GM11168 (cell line): ENCODE results near the gene BST1.

ENCODE experiments used
- in situ Hi-C: fragments of 300-500 bp; cut with MboI; formaldehyde crosslinking; loops from one replicate; pipeline ENCODE4 v1.12.0; 2022; ENCODE audit warnings: low sequenced_read_pairs; ENCODE audit not compliant: unreplicated experiment

The BST1 gene

GRCh38 chr4:15675356-15675755 is 27.5 kb upstream of the BST1 start:
- in situ Hi-C loops, result no loop called here

- in situ Hi-C loops, result no loop called here
Measured at GRCh38 chr4:15676039-15676438, 26.8 kb upstream of the BST1 start.

- in situ Hi-C loops, result no loop called here
Measured at GRCh38 chr4:15676899-15677298, 26.0 kb upstream of the BST1 start.

- in situ Hi-C loops, result no loop called here
Measured at GRCh38 chr4:15677507-15677988, 25.3 kb upstream of the BST1 start.

GRCh38 chr4:15681067-15681371 is 21.8 kb upstream of the BST1 start:
- in situ Hi-C loops, result no loop called here

DNA sequence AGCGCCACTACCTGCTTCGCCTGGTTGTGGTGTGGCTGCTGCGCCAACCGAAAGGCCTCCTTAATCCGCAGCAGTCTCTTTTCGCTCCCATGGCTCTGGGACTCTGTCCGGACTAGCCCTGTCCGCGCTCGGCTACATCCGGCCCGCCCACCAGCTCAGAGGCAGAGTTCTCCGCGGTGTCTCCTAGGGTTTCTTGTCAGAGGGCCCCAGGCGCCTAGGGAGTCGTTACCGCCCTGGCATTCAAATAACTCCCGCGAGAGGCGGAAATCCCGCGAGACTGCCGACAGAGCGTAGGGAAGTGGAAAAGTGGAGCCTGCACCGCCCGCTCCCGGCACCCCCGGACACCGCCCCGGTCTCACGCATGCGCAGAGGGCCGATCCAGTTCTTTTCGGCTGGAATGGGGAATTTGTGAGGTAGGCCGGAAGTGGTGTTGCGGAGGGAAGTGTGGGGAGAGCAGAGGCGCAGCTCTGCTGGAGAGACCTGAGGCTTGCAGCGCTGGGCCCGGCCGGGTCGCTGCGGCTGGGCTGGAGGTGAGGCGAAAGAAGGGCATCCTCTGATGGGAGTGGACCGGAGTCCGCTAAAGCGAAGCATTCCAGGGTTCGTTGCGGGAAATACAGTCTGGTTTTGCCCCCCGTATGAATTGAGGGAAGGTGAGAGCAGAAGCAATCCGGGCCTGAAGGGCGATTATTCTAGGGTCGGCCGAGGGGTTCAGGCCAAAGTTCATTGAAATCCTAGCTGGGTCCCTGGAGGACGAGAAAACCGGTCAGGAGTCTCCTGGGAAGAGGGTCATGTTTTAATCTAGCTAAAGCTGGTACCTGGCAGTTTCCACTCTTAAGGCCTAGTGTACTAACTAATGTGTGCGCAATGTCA is 21.3 kb upstream of the BST1 start, which contains the start of gene FAM200B:
Gene FAM200B, plus strand, starts transcription at position 456 of the 870 bp plus-strand sequence. CDS start 5,151 bp downstream, outside the sequence.
- in situ Hi-C loops, result no loop called here

DNA sequence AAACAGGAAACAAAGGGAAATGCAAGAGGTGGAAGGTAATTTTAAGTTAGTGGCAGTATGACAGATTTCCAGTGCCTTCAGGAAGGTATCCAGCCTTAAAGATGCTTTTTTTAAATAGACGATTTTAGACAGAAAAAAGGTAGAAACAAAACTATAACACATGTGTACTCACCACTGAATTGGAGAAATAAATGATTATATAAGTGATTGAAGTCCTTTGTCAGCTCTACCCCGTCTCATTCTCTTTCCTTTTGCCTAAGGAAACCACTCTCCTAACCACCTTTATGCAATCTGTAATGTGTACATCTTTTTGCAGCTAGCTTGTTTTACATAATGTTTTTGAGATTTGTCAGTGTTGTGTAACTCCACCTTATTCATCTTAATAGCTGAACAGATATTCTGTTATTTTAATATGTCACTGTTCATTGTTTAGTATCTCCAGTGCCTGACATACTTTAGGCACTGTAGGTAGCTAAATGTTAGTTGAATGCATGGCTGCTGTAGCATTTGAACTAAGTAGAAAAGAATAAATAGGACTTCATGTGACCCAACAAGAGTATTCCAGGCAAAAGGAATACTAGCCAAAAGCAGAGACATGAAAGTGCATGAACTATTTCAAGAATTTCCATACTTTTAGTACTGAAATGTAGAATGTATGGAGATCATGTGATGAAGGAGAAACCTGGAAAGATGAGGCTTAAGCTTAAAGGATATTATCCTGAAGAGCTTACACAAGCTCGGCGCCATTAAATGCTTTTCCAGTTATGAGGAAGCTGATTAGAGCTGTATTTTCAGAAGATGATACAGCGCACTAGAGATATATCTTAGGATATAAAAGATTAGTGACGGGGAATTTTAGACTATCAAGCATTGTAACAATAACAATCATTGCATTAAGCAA is 20.4 kb upstream of the BST1 start:
- in situ Hi-C loops, result no loop called here

GRCh38 chr4:15683143-15683495 is 19.7 kb upstream of the BST1 start:
- in situ Hi-C loops, result no loop called here

DNA sequence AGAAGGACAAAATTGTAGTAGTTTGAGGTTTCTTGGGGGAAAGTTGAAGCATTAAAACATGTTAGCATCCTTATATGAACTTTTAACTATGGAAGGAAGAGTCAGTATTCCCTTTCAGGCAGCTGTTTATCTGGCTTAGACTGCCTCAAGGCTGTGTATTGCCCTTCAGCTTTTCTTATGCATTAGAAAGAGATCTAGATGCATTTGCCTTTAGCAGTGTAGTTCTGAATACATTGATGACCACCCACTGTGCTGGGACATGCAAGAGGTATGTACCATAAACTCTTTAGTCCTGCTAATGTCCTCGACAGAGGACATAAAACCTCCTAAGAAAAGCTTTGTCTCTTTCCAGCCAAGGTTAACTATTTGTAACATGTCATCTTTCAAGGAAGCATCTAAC is 18.4 kb upstream of the BST1 start:
- in situ Hi-C loops, result no loop called here

- in situ Hi-C loops, result no loop called here
Measured at GRCh38 chr4:15688051-15688450, 14.8 kb upstream of the BST1 start.

- in situ Hi-C loops, result no loop called here
Measured at GRCh38 chr4:15689540-15689939, 13.3 kb upstream of the BST1 start.

- in situ Hi-C loops, result no loop called here
Measured at GRCh38 chr4:15690020-15690809, 12.7 kb upstream of the BST1 start.

GRCh38 chr4:15691346-15692135 is 11.3 kb upstream of the BST1 start:
- in situ Hi-C loops, result no loop called here

DNA sequence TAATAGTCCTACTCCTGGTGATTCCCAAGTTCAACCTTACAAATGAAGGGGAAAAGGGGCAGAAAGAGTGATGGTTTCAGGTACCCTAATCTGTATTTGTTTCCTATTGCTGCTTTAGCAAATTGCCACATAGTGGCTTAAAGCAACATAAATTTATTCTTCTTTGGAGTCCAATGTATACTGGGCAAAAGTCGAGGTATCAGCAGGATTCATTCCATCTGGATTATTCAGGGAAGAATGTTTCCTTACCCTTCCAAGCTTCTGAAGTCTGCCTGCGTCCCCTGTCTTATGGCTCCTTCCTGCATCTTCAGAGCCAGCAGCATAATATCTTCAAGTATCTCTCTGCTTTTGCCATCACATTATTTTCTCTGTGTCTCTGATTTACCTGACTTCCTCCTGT is 10.3 kb upstream of the BST1 start:
- in situ Hi-C loops, result no loop called here

DNA sequence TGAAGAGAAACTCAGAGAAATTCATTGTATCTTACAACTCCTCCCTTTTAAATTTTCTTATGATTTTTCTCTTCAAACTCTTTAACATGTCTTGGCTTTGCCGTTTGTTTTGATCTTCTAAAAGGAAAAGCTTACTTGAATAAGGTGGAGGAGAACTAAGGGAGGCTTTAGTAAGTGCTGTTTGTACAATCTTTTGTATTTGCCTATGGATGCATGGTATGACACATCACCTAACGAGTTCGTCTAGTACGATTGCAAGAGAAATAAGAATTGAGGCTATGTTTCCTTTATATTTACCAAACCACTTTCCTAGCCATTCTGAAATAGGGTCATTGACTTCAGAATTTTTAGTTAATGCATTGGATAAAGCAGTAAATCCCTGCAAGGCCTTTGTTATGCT is 8.4 kb upstream of the BST1 start:
- in situ Hi-C loops, result no loop called here

DNA sequence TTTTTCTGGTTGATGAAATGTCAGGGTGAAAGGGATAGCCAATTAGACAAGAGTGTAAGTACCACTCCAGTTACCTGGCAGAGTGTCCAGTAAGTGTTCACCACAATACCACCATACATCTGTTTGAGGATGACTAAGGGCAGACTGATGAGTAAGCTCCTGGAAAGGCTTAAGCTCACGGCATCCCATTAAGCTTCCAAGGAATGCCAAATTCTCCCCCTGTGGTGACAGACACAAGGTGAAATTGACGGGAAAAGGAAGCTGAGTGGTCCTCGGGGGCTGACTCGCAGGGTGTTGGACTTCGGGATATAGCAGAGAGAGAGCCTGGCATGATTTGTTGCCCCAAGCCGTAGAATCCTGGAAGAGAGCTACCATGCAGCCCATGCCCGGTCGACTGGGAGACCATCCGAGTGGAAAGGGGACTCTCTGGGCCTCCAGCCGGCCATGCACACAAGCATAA is 7.6 kb upstream of the BST1 start:
- in situ Hi-C loops, result no loop called here

DNA sequence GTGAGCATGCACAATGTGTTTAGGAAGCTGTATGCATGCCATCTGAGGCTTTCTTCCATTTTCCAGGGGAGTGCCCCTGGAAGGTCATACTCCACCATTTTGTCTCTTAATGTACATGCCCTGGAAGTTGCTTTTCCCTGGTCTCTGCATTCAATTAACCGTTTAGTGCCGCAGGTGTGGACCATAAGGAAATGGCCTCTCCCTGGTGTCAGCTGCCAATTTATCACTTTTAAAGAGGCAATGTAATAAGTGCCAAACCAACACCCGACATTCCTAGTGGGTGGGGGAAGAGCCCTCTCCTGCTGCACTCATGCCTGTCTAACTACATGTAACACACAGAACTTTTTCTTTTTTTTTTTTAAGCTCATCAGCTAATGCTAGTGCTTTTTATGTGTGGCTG is 7.1 kb upstream of the BST1 start:
- in situ Hi-C loops, result no loop called here

DNA sequence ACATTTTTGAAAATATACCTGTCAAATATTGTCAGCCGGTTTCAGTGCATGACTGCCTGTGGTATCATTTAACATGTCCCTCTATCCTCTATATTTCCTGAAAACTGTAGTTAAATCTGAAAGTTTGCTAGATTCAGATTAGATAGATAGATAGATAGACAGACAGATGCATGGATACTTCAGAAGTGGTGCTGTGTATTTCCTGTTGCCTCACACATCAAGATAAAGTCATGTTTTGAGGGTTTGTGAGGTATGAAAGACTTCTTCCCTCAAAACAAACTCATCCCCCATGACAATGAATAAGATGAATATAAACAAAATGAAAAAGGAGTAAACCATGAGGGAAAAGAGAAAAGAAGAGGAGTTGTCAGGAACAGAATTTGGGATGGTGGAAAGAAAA is 6.0 kb upstream of the BST1 start:
- in situ Hi-C loops, result no loop called here

- in situ Hi-C loops, result no loop called here
Measured at GRCh38 chr4:15703439-15703838, 574 bp downstream of the BST1 start.

DNA sequence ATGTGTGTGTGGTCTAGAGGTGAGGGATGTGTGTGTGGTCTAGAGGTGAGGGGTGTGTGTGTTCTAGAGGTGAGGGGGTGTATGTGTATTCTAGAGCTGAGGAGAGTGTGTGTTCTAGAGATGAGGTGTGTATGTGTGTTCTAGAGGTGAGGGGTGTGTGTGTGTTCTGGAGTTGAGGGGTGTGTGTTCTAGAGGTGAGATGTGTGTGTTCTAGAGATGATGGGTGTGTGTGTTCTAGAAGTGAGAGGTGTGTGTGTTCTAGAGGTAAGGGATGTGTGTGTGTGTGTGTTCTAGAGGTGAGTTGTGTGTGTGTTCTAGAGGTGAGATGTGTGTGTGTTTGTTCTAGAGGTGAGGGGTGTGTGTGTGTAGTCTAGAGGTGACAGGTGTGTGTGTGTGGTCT is 1.3 kb downstream of the BST1 start:
- in situ Hi-C loops, result no loop called here
